Natural killer cell (primary cell): Measurements from ENCODE around the gene CCDC85C. TPM values are rescaled to one million over a fixed set of nuclear protein-coding genes. Genes with fewer than 3 reads are reported as not detected.

ENCODE experiments used
- ATAC-seq, 3 donors: fragments of 150-1000 bp in 2 of 3; fragments of 200-7000 bp in 1 of 3; cut with Tn5 transposase; 1 replicate in 1 of 3; 2 replicates in 2 of 3; pipeline ENCODE4 v1.10.0; 2021; ENCODE audit warnings: mild to moderate bottlenecking in 2 of 3, moderate library complexity in 2 of 3
- DNase-seq, 2 donors: peaks; one replicate each; pipeline versions ENCODE4 v3.0.0 to v3.0.0-alpha.2; 2013 to 2021; ENCODE audit warnings: mixed read lengths in 1 of 2
- H3K27ac ChIP-seq: one replicate; pipeline ENCODE4 v1.5.1; 2013; ENCODE audit warnings: mild to moderate bottlenecking, low read length
- H3K27me3 ChIP-seq: one replicate; pipeline ENCODE4 v1.6.1; 2013; ENCODE audit warnings: low read length; ENCODE audit not compliant: control insufficient read depth, insufficient read depth
- H3K36me3 ChIP-seq: one replicate; pipeline ENCODE4 v1.6.1; 2013; ENCODE audit warnings: low read length; ENCODE audit not compliant: control insufficient read depth, insufficient read depth
- H3K4me1 ChIP-seq: one replicate; pipeline ENCODE4 v1.6.1; 2013; ENCODE audit warnings: low read length; ENCODE audit not compliant: control insufficient read depth, insufficient read depth
- H3K4me3 ChIP-seq: one replicate; pipeline ENCODE4 v1.5.1; 2013; ENCODE audit warnings: low read length
- H3K9me3 ChIP-seq: one replicate; pipeline ENCODE4 v1.6.1; 2013; ENCODE audit warnings: low read length; ENCODE audit not compliant: control insufficient read depth, insufficient read depth
- H3K27ac Mint-ChIP-seq, 2 donors: one replicate each; pipeline ENCODE4 v1.8.0; 2022; ENCODE audit warnings: mild to moderate bottlenecking in 2 of 2, mixed read lengths in 2 of 2, moderate library complexity in 1 of 2
- H3K27me3 Mint-ChIP-seq, 2 donors: one replicate each; pipeline ENCODE4 v1.8.0; 2022; ENCODE audit warnings: low read depth in 2 of 2, mixed read lengths in 2 of 2
- H3K36me3 Mint-ChIP-seq: one replicate; pipeline ENCODE4 v1.8.0; 2022; ENCODE audit warnings: mixed read lengths
- H3K4me1 Mint-ChIP-seq, 2 donors: one replicate each; pipeline ENCODE4 v1.8.0; 2022; ENCODE audit warnings: mixed read lengths in 2 of 2
- H3K4me3 Mint-ChIP-seq: one replicate; pipeline ENCODE4 v1.8.0; 2022; ENCODE audit warnings: mild to moderate bottlenecking, moderate library complexity, mixed read lengths
- H3K9me3 Mint-ChIP-seq, 2 donors: one replicate each; pipeline ENCODE4 v1.8.0; 2022; ENCODE audit warnings: mixed read lengths in 2 of 2
- WGBS: methylation state at CpG from one replicate; pipeline ENCODE4 v1.1.7; 2013; ENCODE audit warnings: missing lambda C conversion rate; ENCODE audit not compliant: insufficient coverage; 5-methylcytosine and 5-hydroxymethylcytosine counted together
- intact Hi-C: fragments of 100-400 bp; cut with micrococcal nuclease; formaldehyde crosslinking; loops from one replicate; pipeline ENCODE4 v1.14.2; 2022
- total RNA-seq, 4 donors: library from RNA; stranded (reverse); fragments of 120-200 nt in 1 of 4; gene quantifications; one replicate each; pipeline versions ENCODE4 v1.2.3 to v1.2.4, GENCODE V29; 2013 to 2022
- TF ChIP-seq, protein P1 (sequence below): fragments of 200-600 bp; IDR thresholded peaks from one replicate; pipeline ENCODE4 v1.8.0; 2022; ENCODE audit warnings: antibody characterized with exemption

Gene CCDC85C
- total RNA-seq, 3 donors from 2014 or later (not counting 1 experiment from before 2014, with no cell fraction given), result 0.73 to 4.3 (median 2.8) TPM

DNA sequence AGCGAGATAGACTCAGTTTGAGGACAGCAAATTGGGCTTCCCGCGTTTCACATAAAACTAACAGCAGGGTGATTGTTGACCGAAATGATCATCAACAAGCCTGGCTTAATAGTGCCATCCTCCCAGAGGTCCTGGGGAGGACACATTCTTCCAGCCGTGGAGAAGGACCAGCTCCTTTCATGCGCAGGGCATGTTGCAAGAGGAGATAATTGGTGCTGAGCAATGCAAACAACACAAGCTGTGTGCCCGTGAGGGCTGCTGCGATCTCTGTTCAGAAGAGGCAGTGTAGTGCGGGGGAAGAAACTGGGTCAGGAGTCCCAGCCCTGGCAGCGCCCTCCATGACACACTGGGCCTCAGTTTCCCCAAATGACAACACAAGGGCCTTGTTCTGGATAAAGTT lies 54.3 kb downstream of the CCDC85C start:
- H3K27me3 ChIP-seq, result no peaks in the 10 kb centered on the region
- H3K27ac ChIP-seq, result no peak overlapping the region
- ATAC-seq (no peak), DNase-seq (no peak)
- Mint-ChIP-seq H3K9me3 (no peaks in the 10 kb centered on the region), H3K4me3 (no peak overlapping the region), H3K4me1 (no peaks in the 10 kb centered on the region), H3K36me3 (no peaks in the 10 kb centered on the region), H3K27me3 (peaks cover 0 to 2% of the 10 kb centered on the region in 2 donors), H3K27ac (no peak overlapping the region)
- intact Hi-C loops, result no loop called here
- TF ChIP-seq, protein P1, sequence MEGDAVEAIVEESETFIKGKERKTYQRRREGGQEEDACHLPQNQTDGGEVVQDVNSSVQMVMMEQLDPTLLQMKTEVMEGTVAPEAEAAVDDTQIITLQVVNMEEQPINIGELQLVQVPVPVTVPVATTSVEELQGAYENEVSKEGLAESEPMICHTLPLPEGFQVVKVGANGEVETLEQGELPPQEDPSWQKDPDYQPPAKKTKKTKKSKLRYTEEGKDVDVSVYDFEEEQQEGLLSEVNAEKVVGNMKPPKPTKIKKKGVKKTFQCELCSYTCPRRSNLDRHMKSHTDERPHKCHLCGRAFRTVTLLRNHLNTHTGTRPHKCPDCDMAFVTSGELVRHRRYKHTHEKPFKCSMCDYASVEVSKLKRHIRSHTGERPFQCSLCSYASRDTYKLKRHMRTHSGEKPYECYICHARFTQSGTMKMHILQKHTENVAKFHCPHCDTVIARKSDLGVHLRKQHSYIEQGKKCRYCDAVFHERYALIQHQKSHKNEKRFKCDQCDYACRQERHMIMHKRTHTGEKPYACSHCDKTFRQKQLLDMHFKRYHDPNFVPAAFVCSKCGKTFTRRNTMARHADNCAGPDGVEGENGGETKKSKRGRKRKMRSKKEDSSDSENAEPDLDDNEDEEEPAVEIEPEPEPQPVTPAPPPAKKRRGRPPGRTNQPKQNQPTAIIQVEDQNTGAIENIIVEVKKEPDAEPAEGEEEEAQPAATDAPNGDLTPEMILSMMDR, result no peak
- no peaks in the 10 kb centered on the region for H3K36me3 ChIP-seq
- no peak overlapping the region for H3K4me3 ChIP-seq
- no peaks in the 10 kb centered on the region for H3K9me3 ChIP-seq
- WGBS, result 92% methylated on average over 10 of the region's 10 CpGs
- no peaks in the 10 kb centered on the region for H3K4me1 ChIP-seq

DNA sequence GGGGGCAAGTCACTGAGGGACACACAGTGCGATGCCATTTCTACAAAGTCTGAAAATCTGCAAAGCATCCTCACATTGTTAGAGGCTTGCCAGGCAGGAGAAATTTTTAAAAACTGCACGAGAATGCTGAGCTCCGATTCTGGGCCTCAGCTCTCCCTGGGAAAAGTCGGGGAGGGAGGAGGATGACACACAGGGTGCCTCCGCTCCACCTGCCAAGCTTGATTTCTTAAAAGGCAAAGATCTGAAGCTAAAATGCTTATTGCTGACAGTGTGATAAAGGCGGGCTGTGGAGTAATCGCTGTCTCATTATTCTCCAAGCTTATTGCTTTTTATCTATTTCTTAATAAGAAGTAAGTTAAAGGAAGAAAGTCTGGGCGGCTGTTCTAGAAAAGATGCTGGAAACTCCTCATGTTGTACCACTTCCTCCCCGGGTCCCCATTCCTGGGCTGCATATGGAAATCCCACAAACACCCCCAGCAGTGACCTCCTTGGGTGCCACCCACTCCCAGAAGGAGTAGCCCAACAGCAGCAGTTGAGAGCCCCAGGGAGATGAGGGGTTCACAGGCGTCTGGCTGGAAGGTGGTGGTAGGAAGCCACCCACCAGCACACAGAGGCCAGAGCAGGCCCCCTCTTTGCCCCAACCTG lies 55.0 kb downstream of the CCDC85C start:
- no peaks in the 10 kb centered on the region for H3K36me3 ChIP-seq
- Mint-ChIP-seq H3K4me3 (no peak overlapping the region), H3K36me3 (no peaks in the 10 kb centered on the region), H3K27me3 (peaks cover 0 to 2% of the 10 kb centered on the region in 2 donors), H3K27ac (no peak overlapping the region), H3K4me1 (no peaks in the 10 kb centered on the region), H3K9me3 (no peaks in the 10 kb centered on the region)
- no peak overlapping the region for H3K27ac ChIP-seq
- 74% methylated on average over 9 of the region's 10 CpGs for WGBS
- H3K27me3 ChIP-seq, result no peaks in the 10 kb centered on the region
- no peaks in the 10 kb centered on the region for H3K9me3 ChIP-seq
- no peak for DNase-seq
- no peak overlapping the region for H3K4me3 ChIP-seq
- intact Hi-C loops, result no loop called here
- no peak for ATAC-seq
- H3K4me1 ChIP-seq, result no peaks in the 10 kb centered on the region
- TF ChIP-seq, protein P1, result no peak

DNA sequence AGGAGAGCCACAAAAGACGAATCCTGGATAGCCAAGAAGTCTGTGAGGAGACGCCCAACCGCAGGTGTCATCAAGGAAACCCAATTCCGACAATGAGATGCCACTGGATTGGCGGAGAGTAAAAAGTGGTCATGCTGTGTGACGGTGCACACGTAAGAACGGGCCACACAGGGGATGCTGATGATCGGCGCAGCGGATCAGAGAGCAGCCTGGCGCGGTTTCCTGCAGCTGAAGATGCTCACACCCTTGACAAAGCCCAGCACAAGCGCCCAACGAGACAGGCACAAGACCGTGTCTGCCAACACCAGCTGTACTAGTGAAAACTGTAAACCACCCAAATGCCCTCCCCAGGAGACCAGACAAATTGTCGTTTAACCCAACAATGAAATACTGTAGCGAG lies 55.8 kb downstream of the CCDC85C start:
- H3K27me3 Mint-ChIP-seq, result peaks cover 0 to 2% of the 10 kb centered on the region in 2 donors
- intact Hi-C loops, result no loop called here
- no peaks in the 10 kb centered on the region for H3K9me3 ChIP-seq

More for the DNA sequence above, 55.8 kb downstream of the CCDC85C start:
- WGBS, result 81% methylated on average over 18 of the region's 18 CpGs
- Mint-ChIP-seq H3K4me3 (no peak overlapping the region), H3K9me3 (no peaks in the 10 kb centered on the region), H3K27ac (no peak overlapping the region), H3K36me3 (no peaks in the 10 kb centered on the region), H3K4me1 (no peaks in the 10 kb centered on the region)
- H3K27ac ChIP-seq, result no peak overlapping the region
- ATAC-seq (no peak), DNase-seq (no peak)
- no peaks in the 10 kb centered on the region for H3K36me3 ChIP-seq
- TF ChIP-seq, protein P1, result no peak
- no peaks in the 10 kb centered on the region for H3K27me3 ChIP-seq
- H3K4me1 ChIP-seq, result no peaks in the 10 kb centered on the region
- no peak overlapping the region for H3K4me3 ChIP-seq
